NK-92 treated with Interleukin-12 subunit alpha and Interleukin-12 subunit beta, amount 100 ng/mL, for 24 hours (cell line): ENCODE data around the gene FARS2.

Experiments used
- DNase-seq: peaks from one replicate; lab custom pipeline; 2025; lab: John Stamatoyannopoulos, UW

FARS2 gene

GRCh38 chr6:5378331-5378730 is 117.0 kb downstream of the FARS2 start:
- no peak for DNase-seq

GRCh38 chr6:5379647-5380242 is 118.4 kb downstream of the FARS2 start:
- DNase-seq, result no peak

- no peak for DNase-seq
Measured at GRCh38 chr6:5383856-5384255, 122.5 kb downstream of the FARS2 start.

GRCh38 chr6:5384276-5384675 is 123.0 kb downstream of the FARS2 start:
- DNase-seq, result no peak

GRCh38 chr6:5388326-5388725 is 127.0 kb downstream of the FARS2 start:
- no peak for DNase-seq

- DNase-seq, result no peak
Measured at GRCh38 chr6:5389086-5389745, 127.9 kb downstream of the FARS2 start.

- DNase-seq, result no peak
Measured at GRCh38 chr6:5390177-5390576, 128.9 kb downstream of the FARS2 start.

GRCh38 chr6:5394280-5394679 is 133.0 kb downstream of the FARS2 start:
- no peak for DNase-seq

- no peak for DNase-seq
Measured at GRCh38 chr6:5395719-5396118, 134.4 kb downstream of the FARS2 start.

- DNase-seq, result no peak
Measured at GRCh38 chr6:5398530-5398929, 137.2 kb downstream of the FARS2 start.

GRCh38 chr6:5399391-5399790 is 138.1 kb downstream of the FARS2 start:
- no peak for DNase-seq

- no peak for DNase-seq
Measured at GRCh38 chr6:5401845-5402738, 140.8 kb downstream of the FARS2 start.

- no peak for DNase-seq
Measured at GRCh38 chr6:5403076-5403475, 141.8 kb downstream of the FARS2 start.

GRCh38 chr6:5403609-5404008 is 142.3 kb downstream of the FARS2 start:
- no peak for DNase-seq

GRCh38 chr6:5405976-5406375 is 144.7 kb downstream of the FARS2 start:
- DNase-seq, result no peak

GRCh38 chr6:5411414-5411813 is 150.1 kb downstream of the FARS2 start:
- no peak for DNase-seq

GRCh38 chr6:5412017-5412416 is 150.7 kb downstream of the FARS2 start:
- DNase-seq, result no peak

- DNase-seq, result no peak
Measured at GRCh38 chr6:5412663-5413062, 151.3 kb downstream of the FARS2 start.

- DNase-seq, result no peak
Measured at GRCh38 chr6:5416250-5416649, 154.9 kb downstream of the FARS2 start.

- DNase-seq, result no peak
Measured at GRCh38 chr6:5422321-5422915, 161.1 kb downstream of the FARS2 start.

- DNase-seq, result no peak
Measured at GRCh38 chr6:5423251-5423650, 161.9 kb downstream of the FARS2 start.

- no peak for DNase-seq
Measured at GRCh38 chr6:5424726-5425125, 163.4 kb downstream of the FARS2 start.

- DNase-seq, result no peak
Measured at GRCh38 chr6:5425267-5425666, 164.0 kb downstream of the FARS2 start.
